B cell (primary cell): ENCODE measurements around the gene TNFRSF13B. TPM values are rescaled to one million over a fixed set of nuclear protein-coding genes. Genes with fewer than 3 reads are reported as not detected.

Source experiments
- ATAC-seq: fragments of 200-7000 bp; cut with Tn5 transposase; one replicate; pipeline ENCODE4 v1.10.0; 2021; ENCODE audit warnings: low read depth, mild to moderate bottlenecking, moderate number of reproducible peaks, moderate library complexity
- CTCF ChIA-PET: fragments of 350-600 bp; sonication (Branson Sonifier 250); formaldehyde crosslinking; loops from one replicate; lab custom pipeline; 2021; ENCODE audit warnings: antibody characterized with exemption, inconsistent platforms; lab: Charles Lee
- POLR2A ChIA-PET: fragments of 350-600 bp; sonication (Branson Sonifier 250); formaldehyde crosslinking; loops from one replicate; lab custom pipeline; 2021; ENCODE audit warnings: antibody characterized with exemption; lab: Charles Lee
- DNase-seq: peaks from one replicate; pipeline ENCODE4 v3.0.0; 2013
- H2AFZ ChIP-seq: 2 replicates; pipeline ENCODE4 v1.6.1; 2012; ENCODE audit warnings: mild to moderate bottlenecking, low read depth, low read length; ENCODE audit not compliant: insufficient read depth, poor library complexity, severe bottlenecking
- H3K27ac ChIP-seq, 2 donors: 1 replicate in 1 of 2; 2 replicates in 1 of 2; pipeline ENCODE4 v1.5.1; 2012 to 2013; ENCODE audit warnings: low read length in 2 of 2, mild to moderate bottlenecking in 2 of 2, moderate library complexity in 1 of 2
- H3K27me3 ChIP-seq, 4 experiments: fragments of 200-600 bp in 1 of 4; sonication (generic) in 1 of 4; replicated peaks in 1 of 4; 1 replicate in 2 of 4; 2 replicates in 2 of 4; pipeline versions ENCODE4 v1.6.1 to v1.7.0; 2013 to 2016; ENCODE audit warnings: low read length in 3 of 4, mild to moderate bottlenecking in 2 of 4, mixed read lengths in 1 of 4, moderate library complexity in 1 of 4; ENCODE audit not compliant: insufficient read depth in 4 of 4, control insufficient read depth in 3 of 4; ENCODE audit errors: control extremely low read depth in 1 of 4
- H3K36me3 ChIP-seq, 2 experiments: replicated peaks in 1 of 2; 1 replicate in 1 of 2; 2 replicates in 1 of 2; pipeline versions ENCODE4 v1.6.1 to v1.7.1; 2013; ENCODE audit warnings: low read length in 1 of 2; ENCODE audit not compliant: insufficient read depth in 2 of 2, control insufficient read depth in 1 of 2; ENCODE audit errors: control extremely low read depth in 1 of 2, extremely low read depth in 1 of 2
- H3K4me1 ChIP-seq, 2 donors: fragments of 200-600 bp in 1 of 2; sonication (generic) in 1 of 2; 1 replicate in 1 of 2; 2 replicates in 1 of 2; pipeline versions ENCODE4 v1.5.1 to v1.6.1; 2013 to 2017; ENCODE audit warnings: low read length in 2 of 2; ENCODE audit not compliant: control insufficient read depth in 2 of 2, insufficient read depth in 2 of 2
- H3K4me2 ChIP-seq: replicated peaks from 2 replicates; pipeline ENCODE3; 2012; ENCODE audit warnings: mild to moderate bottlenecking, low read depth, low read length; ENCODE audit not compliant: poor library complexity, severe bottlenecking
- H3K4me3 ChIP-seq, 5 experiments: fragments of 200-600 bp in 1 of 5; sonication (generic) in 1 of 5; 1 replicate in 3 of 5; 2 replicates in 2 of 5; pipeline versions ENCODE4 v1.5.1 to v1.7.0; 2011 to 2016; ENCODE audit warnings: low read length in 4 of 5, mild to moderate bottlenecking in 4 of 5, low read depth in 2 of 5, control low read depth in 1 of 5, moderate library complexity in 1 of 5; ENCODE audit not compliant: insufficient read depth in 1 of 5; ENCODE audit errors: control extremely low read depth in 1 of 5, extremely low read depth in 1 of 5
- H3K79me2 ChIP-seq: fragments of 200-600 bp; sonication (generic); one replicate; pipeline ENCODE4 v1.6.0; 2016; ENCODE audit warnings: low read length; ENCODE audit not compliant: control insufficient read depth, insufficient read depth
- H3K9ac ChIP-seq: fragments of 200-600 bp; sonication (generic); 2 replicates; pipeline ENCODE4 v1.6.1; 2017; ENCODE audit warnings: mild to moderate bottlenecking, low read length, moderate library complexity
- H3K9me3 ChIP-seq, 3 donors: one replicate each; pipeline versions ENCODE4 v1.6.1 to v1.7.1; 2013; ENCODE audit warnings: low read length in 2 of 3; ENCODE audit not compliant: control insufficient read depth in 2 of 3, insufficient read depth in 1 of 3; ENCODE audit errors: control extremely low read depth in 1 of 3
- H4K20me1 ChIP-seq: 2 replicates; pipeline ENCODE4 v1.6.0; 2012; ENCODE audit warnings: mild to moderate bottlenecking, low read length; ENCODE audit not compliant: insufficient read depth, control insufficient read depth, poor library complexity, severe bottlenecking
- H3K27ac Mint-ChIP-seq: one replicate; pipeline ENCODE4 v1.8.0; 2021; ENCODE audit warnings: mixed read lengths
- H3K27me3 Mint-ChIP-seq: one replicate; pipeline ENCODE4 v1.8.0; 2021; ENCODE audit warnings: mixed read lengths
- H3K4me1 Mint-ChIP-seq: one replicate; pipeline ENCODE4 v1.8.0; 2021; ENCODE audit warnings: mixed read lengths
- H3K4me3 Mint-ChIP-seq: one replicate; pipeline ENCODE4 v1.8.0; 2021; ENCODE audit warnings: mixed read lengths
- H3K9me3 Mint-ChIP-seq: one replicate; pipeline ENCODE4 v1.8.0; 2022; ENCODE audit warnings: mixed read lengths; ENCODE audit not compliant: insufficient read depth
- CTCF ChIP-seq: fragments of 200-600 bp; IDR thresholded peaks from one replicate; pipeline ENCODE4 v1.8.0; 2022; ENCODE audit warnings: antibody characterized with exemption, mild to moderate bottlenecking
- EZH2 ChIP-seq: IDR thresholded peaks from 2 replicates; pipeline ENCODE4 v1.6.1; 2012; ENCODE audit warnings: borderline replicate concordance, low read depth, mild to moderate bottlenecking, moderate library complexity, low read length; ENCODE audit not compliant: insufficient read depth, poor library complexity, severe bottlenecking
- WGBS: methylation state at CpG from one replicate; pipeline ENCODE4 v1.1.5; 2013; ENCODE audit warnings: missing lambda C conversion rate; ENCODE audit not compliant: insufficient coverage; 5-methylcytosine and 5-hydroxymethylcytosine counted together
- intact Hi-C: fragments of 100-400 bp; cut with micrococcal nuclease; formaldehyde crosslinking; loops from one replicate; pipeline ENCODE4 v1.10.0; 2022
- polyA plus RNA-seq: library from polyadenylated mRNA; depleted of rRNA; stranded (reverse); fragments of >200 nt; gene quantifications from 2 replicates; pipeline ENCODE4 v1.2.3, GENCODE V29; 2012
- total RNA-seq, 2 donors: library from RNA; stranded (reverse); fragments of 120-200 nt in 1 of 2; gene quantifications; 1 replicate in 1 of 2; 2 replicates in 1 of 2; pipeline versions ENCODE4 v1.2.3 to v1.2.4, GENCODE V29; 2013 to 2022

The TNFRSF13B gene
- total and polyA plus RNA-seq, 2 donors (not counting 1 experiment from before 2014, with no cell fraction given), result 74.5 to 219 TPM

- intact Hi-C loops, result no loop called here
- Histone ChIP-seq H3K27ac (no peak overlapping the region), H3K4me1 (peaks cover 4 to 20% of the 10 kb centered on the region in 2 donors), H3K9ac (no peak overlapping the region), H3K9me3 (no peaks in the 10 kb centered on the region), H3K4me2 (no peak overlapping the region), H3K36me3 (peaks cover 0 to 62% of the 10 kb centered on the region in 2 experiments), H2AFZ (no peak overlapping the region), H3K4me3 (no peak overlapping the region), H3K79me2 (peaks cover 19% of the 10 kb centered on the region), H4K20me1 (peaks cover 10% of the 10 kb centered on the region), H3K27me3 (no peaks in the 10 kb centered on the region)
- ChIA-PET POLR2A (no interaction called here), CTCF (interaction anchor here (1.4 kb wide), 1 partner anchor 49 kb away, joined by 5 read pairs; no protein-coding TSS in a partner anchor)
- Mint-ChIP-seq H3K4me3 (no peak overlapping the region), H3K9me3 (no peaks in the 10 kb centered on the region), H3K4me1 (peaks cover 40% of the 10 kb centered on the region), H3K27ac (peak overlapping the region; percentile 10), H3K27me3 (no peaks in the 10 kb centered on the region)
- WGBS, result 81% methylated on average over 18 of the region's 18 CpGs
- DNase-seq (no peak), ATAC-seq (no peak)
- TF ChIP-seq EZH2 (no peak), CTCF (no peak)
Measured at GRCh38 chr17:16940116-16940881, 31.6 kb downstream of the TNFRSF13B start.

GRCh38 chr17:16939606-16940115 lies 32.3 kb downstream of the TNFRSF13B start:
- Histone ChIP-seq H3K36me3 (peaks cover 0 to 55% of the 10 kb centered on the region in 2 experiments), H3K9ac (no peak overlapping the region), H3K27ac (no peak overlapping the region), H2AFZ (no peak overlapping the region), H3K9me3 (no peaks in the 10 kb centered on the region), H4K20me1 (peaks cover 5% of the 10 kb centered on the region), H3K4me1 (peaks cover 2 to 14% of the 10 kb centered on the region in 2 donors), H3K4me2 (no peak overlapping the region), H3K27me3 (no peaks in the 10 kb centered on the region), H3K4me3 (no peak overlapping the region), H3K79me2 (peaks cover 13% of the 10 kb centered on the region)
- ChIA-PET CTCF (interaction anchor here (0.6 to 1.4 kb wide), 2 partner anchors 49 to 50 kb away, joined by 4 to 5 read pairs; no protein-coding TSS in a partner anchor), POLR2A (no interaction called here)
- WGBS, result 92% methylated on average over 21 of the region's 21 CpGs
- Mint-ChIP-seq H3K27me3 (no peaks in the 10 kb centered on the region), H3K9me3 (no peaks in the 10 kb centered on the region), H3K27ac (peak overlapping the region; percentile 46), H3K4me1 (peaks cover 34% of the 10 kb centered on the region), H3K4me3 (no peak overlapping the region)
- no peak for ATAC-seq
- no peak for DNase-seq
- TF ChIP-seq EZH2 (no peak), CTCF (no peak)
- intact Hi-C loops, result no loop called here
